OCI-LY7 (cell line): Measurements from ENCODE around the gene HOXC6. TPM values are rescaled to one million over a fixed set of nuclear protein-coding genes. Genes with fewer than 3 reads are reported as not detected.

Source experiments
- BruUV-seq: library from RNA; stranded (reverse); fragments of 400-500 nt; replicated peaks from 2 replicates; lab custom pipeline; 2021; lab: Mats Ljungman, UMichigan
- CTCF ChIA-PET: fragments of 300-600 bp; sonication (Branson Sonifier 250); formaldehyde crosslinking; loops from one replicate; lab custom pipeline; 2022; ENCODE audit warnings: antibody characterized with exemption; ENCODE audit not compliant: unreplicated experiment; lab: Charles Lee
- POLR2A ChIA-PET: fragments of 300-600 bp; sonication (Branson Sonifier 250); formaldehyde crosslinking; loops from one replicate; lab custom pipeline; 2022; ENCODE audit warnings: antibody characterized with exemption; lab: Charles Lee
- DNase-seq: peaks from one replicate; pipeline ENCODE4 v3.0.0-alpha.2; 2015; ENCODE audit warnings: low spot score
- H2AFZ ChIP-seq: fragments of 200-600 bp; sonication (generic), shearing (Covaris generic); 2 replicates; pipeline ENCODE4 v1.6.1; 2014; ENCODE audit warnings: mild to moderate bottlenecking, antibody characterized with exemption, low read length, moderate library complexity
- H3K27ac ChIP-seq: fragments of 200-600 bp; sonication (generic); 2 replicates; pipeline ENCODE4 v1.5.1; 2014; ENCODE audit warnings: mixed run types, low read depth, mild to moderate bottlenecking, moderate library complexity, low read length, inconsistent platforms; ENCODE audit not compliant: poor library complexity, severe bottlenecking
- H3K36me3 ChIP-seq: fragments of 200-600 bp; sonication (generic); 2 replicates; pipeline ENCODE4 v1.6.1; 2014; ENCODE audit warnings: mild to moderate bottlenecking, antibody characterized with exemption, low read length, moderate library complexity, mixed read lengths; ENCODE audit not compliant: insufficient read depth
- H3K4me1 ChIP-seq: fragments of 200-600 bp; sonication (generic); 2 replicates; pipeline ENCODE4 v1.5.1; 2014; ENCODE audit warnings: mild to moderate bottlenecking, low read length; ENCODE audit not compliant: insufficient read depth, poor library complexity, severe bottlenecking
- H3K4me2 ChIP-seq: fragments of 200-600 bp; sonication (generic); 2 replicates; pipeline ENCODE4 v1.6.1; 2014; ENCODE audit warnings: mild to moderate bottlenecking, low read length
- H3K4me3 ChIP-seq: fragments of 200-600 bp; sonication (generic); 2 replicates; pipeline ENCODE4 v1.5.1; 2014; ENCODE audit warnings: mild to moderate bottlenecking, low read depth, low read length; ENCODE audit not compliant: poor library complexity, severe bottlenecking
- H3K79me2 ChIP-seq: fragments of 200-600 bp; sonication (generic); 2 replicates; pipeline ENCODE4 v1.6.1; 2016; ENCODE audit warnings: low read depth, mild to moderate bottlenecking, low read length, moderate library complexity, mixed read lengths; ENCODE audit not compliant: insufficient read depth
- H3K9me2 ChIP-seq: fragments of 200-600 bp; sonication (generic); 2 replicates; pipeline ENCODE4 v1.6.1; 2016; ENCODE audit warnings: mild to moderate bottlenecking, low read length, mixed read lengths; ENCODE audit not compliant: insufficient read depth
- H3K9me3 ChIP-seq: fragments of 200-600 bp; sonication (generic); 2 replicates; pipeline ENCODE4 v1.6.1; 2014; ENCODE audit warnings: mild to moderate bottlenecking, mixed run types, low read length, mixed read lengths
- H4K20me1 ChIP-seq: fragments of 200-600 bp; sonication (generic); 2 replicates; pipeline ENCODE4 v1.6.1; 2014; ENCODE audit warnings: mild to moderate bottlenecking, antibody characterized with exemption, low read length, moderate library complexity, mixed read lengths; ENCODE audit not compliant: insufficient read depth
- CTCF ChIP-seq: fragments of 200-600 bp; sonication (generic); conservative IDR thresholded peaks from 2 replicates; pipeline ENCODE4 v1.5.1; 2014; ENCODE audit warnings: mild to moderate bottlenecking, antibody characterized with exemption, low read length, moderate library complexity, mixed read lengths
- EZH2phosphoT487 ChIP-seq: fragments of 200-600 bp; sonication (generic); IDR thresholded peaks from 2 replicates; pipeline ENCODE4 v1.6.1; 2018; ENCODE audit warnings: low read depth, borderline replicate concordance, mild to moderate bottlenecking, mixed run types, antibody characterized with exemption, low read length, moderate library complexity, mixed read lengths
- intact Hi-C: fragments of 100-400 bp; cut with micrococcal nuclease; formaldehyde crosslinking; loops from one replicate; pipeline ENCODE4 v1.10.0; 2022; ENCODE audit not compliant: unreplicated experiment
- total RNA-seq, 2 experiments: library from RNA; depleted of rRNA in 1 of 2; stranded (reverse); fragments of >200 nt in 1 of 2; shearing (Covaris generic) in 1 of 2; gene quantifications; 2 replicates each; pipeline ENCODE4 v1.2.3, GENCODE V29; 2014 to 2022

The HOXC6 gene
- total RNA-seq, 2 experiments from 2014 or later = 0.92 to 2.7 TPM

DNA sequence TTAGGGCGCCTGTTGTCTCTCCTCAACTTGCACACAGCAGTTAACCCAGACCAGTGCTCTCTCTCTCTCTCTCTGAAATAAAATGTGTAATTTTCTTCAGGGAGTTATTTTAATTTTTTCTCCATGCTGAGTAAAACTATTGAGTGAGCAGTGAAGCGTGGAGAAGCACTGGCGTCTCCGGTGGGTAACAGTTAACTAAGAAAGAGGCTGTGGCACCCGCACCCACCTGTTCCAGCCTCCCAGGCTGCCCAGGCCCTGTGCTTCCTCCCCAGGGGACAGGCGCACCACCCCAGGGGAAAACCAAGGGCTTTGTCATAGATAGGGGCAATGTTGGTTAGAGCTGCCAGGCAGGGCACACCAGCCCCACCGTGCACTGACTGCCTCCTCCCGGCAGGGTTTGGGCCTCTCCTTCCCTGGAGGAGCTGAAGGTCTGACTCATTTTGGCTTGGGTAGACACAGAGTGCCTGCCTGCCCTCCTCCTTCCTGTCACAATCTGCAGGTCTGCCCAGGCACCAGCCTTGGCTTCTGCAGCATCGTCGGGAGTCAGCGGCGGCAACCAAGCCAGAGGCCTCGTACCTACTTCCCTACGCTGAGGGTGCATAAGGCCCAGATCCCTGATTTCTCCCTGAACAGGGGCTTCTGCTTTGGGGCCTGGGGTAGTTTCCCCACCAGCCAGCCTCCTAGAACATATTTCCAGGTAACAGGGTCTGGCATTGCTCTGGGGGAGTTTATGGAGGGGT, 8.6 kb downstream of the HOXC6 start:
- H3K4me3 ChIP-seq = no peak overlapping the region
- ChIA-PET POLR2A (interaction anchor here (1.2 to 1.3 kb wide), 3 partner anchors 13 to 152 kb away, joined by 3 to 9 read pairs (median 5); partner anchors contain the start of genes HOXC4 and SMUG1), CTCF (no interaction called here)
- H3K9me3 ChIP-seq = no peaks in the 10 kb centered on the region
- TF ChIP-seq EZH2phosphoT487 = no peak
- TF ChIP-seq CTCF = 0 out of 2 replicates have a peak, but pooled peaks have one; percentile 32
- peak overlapping the region; percentile 26; the same call in 1 of the 2 replicates for H2AFZ ChIP-seq
- DNase-seq = peak; percentile 34
- H3K4me1 ChIP-seq = peaks cover 44% of the 10 kb centered on the region
- H3K36me3 ChIP-seq = no peaks in the 10 kb centered on the region
- H3K9me2 ChIP-seq = no peaks in the 10 kb centered on the region
- H3K4me2 ChIP-seq = peak overlapping the region; percentile 45
- no peak overlapping the region for H3K27ac ChIP-seq
- H4K20me1 ChIP-seq = no peaks in the 10 kb centered on the region
- H3K79me2 ChIP-seq = no peaks in the 10 kb centered on the region
- intact Hi-C loops = no loop called here
- BruUV-seq = no TSS peak

- H4K20me1 ChIP-seq = no peaks in the 10 kb centered on the region
- ChIA-PET POLR2A (interaction anchor here (1.2 kb wide), 1 partner anchor 152 kb away, joined by 3 read pairs; the partner anchor contains the start of gene SMUG1), CTCF (no interaction called here)
- TF ChIP-seq EZH2phosphoT487 (no peak), CTCF (no peak)
- H3K79me2 ChIP-seq = no peaks in the 10 kb centered on the region
- H3K9me3 ChIP-seq = no peaks in the 10 kb centered on the region
- no peak overlapping the region for H3K4me3 ChIP-seq
- DNase-seq = no peak
- no peaks in the 10 kb centered on the region for H3K36me3 ChIP-seq
- intact Hi-C loops = no loop called here
- no peaks in the 10 kb centered on the region for H3K9me2 ChIP-seq
- H3K4me2 ChIP-seq = peak overlapping the region; percentile 45; the same call in 1 of the 2 replicates
- H3K27ac ChIP-seq = no peak overlapping the region
- H3K4me1 ChIP-seq = peaks cover 44% of the 10 kb centered on the region
- BruUV-seq = no TSS peak
- H2AFZ ChIP-seq = 0 out of 2 replicates have a peak overlapping the region, but pooled peaks have one; percentile 21
These were observed 9.4 kb downstream of the HOXC6 start for GRCh38 chr12:54037360-54038283.
